Renal cortex interstitium (tissue), 11 donors: ENCODE measurements around the gene FKBP6. TPM values are rescaled to one million over a fixed set of nuclear protein-coding genes. Genes with fewer than 3 reads are reported as not detected.
A peak's percentile ranks its signal among the peaks of the same experiment; 100 is the strongest.
"Not testable (repeated sequence)": the region's sequence is repeated elsewhere in the genome, so short reads cannot be mapped to it uniquely, and the experiment has no call there.

Source experiments
- DNase-seq, 11 donors: peaks; one replicate each; pipeline ENCODE4 v3.0.0-alpha.2; 2013; ENCODE audit warnings: low read depth in 9 of 11, low spot score in 4 of 11; ENCODE audit errors: extremely low read depth in 1 of 11
- polyA plus RNA-seq, 3 donors: library from polyadenylated mRNA; unstranded; fragments of 120-200 nt; gene quantifications; one replicate each; pipeline ENCODE4 v1.2.1, GENCODE V29; 2013; ENCODE audit not compliant: insufficient read length in 3 of 3

FKBP6 gene
- polyA plus RNA-seq, 3 donors: 0.25 to 0.70 (median 0.26) TPM

DNA sequence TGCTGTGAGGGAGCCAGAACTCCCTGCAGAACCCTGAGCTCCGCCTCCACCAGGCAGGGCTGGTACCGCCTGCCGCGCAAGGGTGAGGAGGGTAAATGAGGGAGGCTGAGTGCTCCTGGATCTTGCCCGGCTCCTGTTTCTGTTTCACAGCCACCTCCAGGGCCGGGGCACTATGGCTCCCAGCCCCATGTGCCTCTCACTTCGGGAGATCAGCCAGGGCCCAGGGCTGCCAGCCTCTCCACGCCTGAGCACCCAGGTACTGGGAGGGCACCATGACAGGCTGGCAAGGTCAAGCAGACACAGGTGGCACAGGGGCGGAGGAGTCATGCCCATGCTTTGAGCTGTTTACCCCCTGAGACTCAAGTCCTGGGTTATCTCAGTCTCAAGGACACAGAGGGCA, 8.4 kb upstream of the FKBP6 start:
- DNase-seq: not testable (repeated sequence)

- not testable (repeated sequence) for DNase-seq
Observed at GRCh38 chr7:73320009-73320408, 8.0 kb upstream of the FKBP6 start.

- not testable (repeated sequence) for DNase-seq
Observed at GRCh38 chr7:73323434-73324080, 4.4 kb upstream of the FKBP6 start.

DNA sequence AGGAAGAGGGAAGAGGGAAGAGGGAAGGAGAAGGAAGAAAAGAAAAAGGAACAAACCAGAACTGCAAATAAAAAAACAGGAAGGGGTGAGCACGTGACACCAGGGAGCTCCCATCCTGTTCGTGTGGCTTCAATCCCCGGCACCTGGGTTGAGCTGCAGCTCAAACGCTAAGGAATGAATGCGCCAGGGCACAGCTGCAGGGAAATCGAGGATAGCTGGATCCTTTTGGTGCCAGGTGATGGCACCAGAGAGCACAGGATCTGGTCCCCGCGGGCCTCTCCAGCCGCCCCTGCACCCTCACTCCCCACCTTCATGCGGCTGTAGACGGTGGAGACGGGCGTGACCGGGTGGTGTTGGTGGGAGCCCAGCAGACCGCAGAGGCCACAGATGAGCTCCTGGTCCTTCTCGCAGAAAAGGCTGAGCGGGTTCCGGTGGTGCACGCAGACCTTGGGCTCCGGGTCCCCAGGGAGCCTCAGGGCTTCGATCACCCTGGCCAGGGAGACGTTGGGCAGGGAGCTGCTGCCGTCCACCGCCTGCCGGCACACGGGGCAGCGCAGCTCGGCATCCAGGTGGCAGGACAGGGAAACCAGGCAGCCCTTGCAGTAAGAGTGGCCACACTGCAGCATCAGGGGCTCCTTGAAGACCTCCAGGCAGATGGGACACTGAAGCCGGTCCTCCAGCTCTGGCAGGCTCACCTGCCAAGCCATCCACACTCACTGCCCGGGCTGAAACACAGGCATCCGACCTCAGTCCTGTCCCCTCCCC, 3.7 kb upstream of the FKBP6 start:
- DNase-seq: peak in 6 of 11 donors; percentile 29 to 51 (median 36)

GRCh38 chr7:73325424-73325823, 2.5 kb upstream of the FKBP6 start:
- not testable (repeated sequence) for DNase-seq

GRCh38 chr7:73327449-73327848, 512 bp upstream of the FKBP6 start:
- not testable (repeated sequence) for DNase-seq

DNA sequence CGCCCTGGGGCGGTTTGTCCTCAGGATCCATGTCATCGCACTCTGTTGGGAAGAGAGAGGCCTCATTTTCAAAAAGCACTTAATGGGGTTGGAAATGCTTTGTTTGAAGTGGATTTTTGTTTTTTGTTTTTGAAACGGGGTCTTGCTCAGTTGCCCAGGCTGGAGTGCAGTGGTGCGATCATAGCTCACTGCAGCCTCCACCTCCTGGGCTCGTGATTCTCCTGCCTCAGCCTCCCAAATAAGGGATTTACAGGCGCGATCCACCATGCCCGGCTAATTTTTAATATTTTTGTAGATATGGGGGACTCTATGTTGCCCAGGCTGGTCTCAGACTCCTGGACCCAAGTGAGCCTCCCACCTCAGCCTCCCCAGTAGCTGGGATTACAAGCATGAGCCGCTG, 735 bp downstream of the FKBP6 start:
- DNase-seq: no peak

DNA sequence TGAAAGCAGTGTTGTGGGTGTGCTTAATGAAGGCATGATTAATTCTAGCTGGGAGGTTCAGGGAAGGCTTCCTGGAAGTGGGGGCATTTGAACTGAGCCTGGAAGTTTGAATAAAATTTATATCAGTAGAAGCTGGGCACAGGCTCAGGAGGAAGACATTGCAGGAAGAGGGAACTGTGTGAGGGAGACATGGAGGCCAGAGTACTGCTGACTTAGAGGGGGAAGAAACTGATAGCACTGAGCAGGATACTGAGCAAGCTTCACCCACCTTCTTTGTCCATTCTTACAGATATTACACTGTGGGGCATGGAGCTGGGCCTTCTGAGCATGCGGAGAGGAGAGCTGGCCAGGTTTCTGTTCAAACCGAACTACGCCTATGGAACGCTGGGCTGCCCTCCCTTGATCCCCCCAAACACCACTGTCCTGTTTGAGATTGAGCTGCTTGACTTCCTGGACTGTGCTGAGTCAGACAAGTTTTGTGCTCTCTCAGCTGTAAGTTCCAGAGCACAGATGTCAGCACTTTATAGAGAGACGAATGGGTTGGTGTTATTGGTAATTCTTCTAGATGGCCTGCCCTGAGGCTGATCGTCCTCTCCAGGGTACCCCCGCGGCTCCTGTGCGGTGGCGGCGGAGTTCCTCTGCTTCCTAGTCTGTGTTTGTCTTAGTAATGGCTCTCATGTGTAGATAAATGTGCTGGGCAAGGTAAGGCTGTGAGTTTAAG, 2.1 kb downstream of the FKBP6 start:
- DNase-seq: no peak

- no peak for DNase-seq
Observed at GRCh38 chr7:73330772-73331171, 2.8 kb downstream of the FKBP6 start.

DNA sequence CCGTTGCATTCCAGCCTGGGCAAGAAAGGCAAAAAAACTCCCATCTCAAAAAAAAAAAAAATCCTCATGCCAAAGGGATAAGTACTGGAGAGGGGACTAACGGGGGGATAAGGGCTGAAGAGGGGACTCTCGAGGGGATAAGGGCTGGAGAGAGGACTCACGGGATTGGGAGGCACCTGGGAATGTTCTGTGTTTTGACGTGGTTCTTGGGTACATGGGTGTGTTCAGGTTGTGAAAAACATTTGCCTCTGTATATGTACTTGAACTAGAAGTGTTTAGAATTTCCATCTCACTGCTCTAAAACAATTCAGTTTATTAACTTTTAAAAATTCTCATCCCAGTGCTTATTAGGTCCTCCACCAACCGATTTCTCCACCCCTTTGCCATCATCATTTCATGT, 4.5 kb downstream of the FKBP6 start:
- DNase-seq: no peak

GRCh38 chr7:73338321-73338720, 10.4 kb downstream of the FKBP6 start:
- no peak for DNase-seq

DNA sequence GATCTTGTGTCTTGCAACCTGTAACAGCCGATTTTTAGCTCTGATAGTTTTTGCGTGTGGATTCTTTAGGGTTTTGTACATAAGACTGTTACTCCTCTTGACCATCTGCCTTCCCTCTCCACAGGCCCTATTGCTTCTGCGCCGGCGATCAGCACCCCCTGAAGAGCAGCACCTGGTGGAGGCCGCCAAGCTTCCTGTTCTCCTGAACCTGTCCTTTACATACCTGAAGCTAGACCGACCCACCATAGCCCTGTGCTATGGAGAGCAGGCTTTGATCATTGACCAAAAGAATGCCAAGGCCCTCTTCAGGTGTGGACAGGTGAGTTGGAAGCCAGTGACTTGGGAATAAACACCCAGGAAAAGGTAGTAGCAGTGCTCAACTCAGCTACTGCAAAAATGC, 12.6 kb downstream of the FKBP6 start:
- no peak for DNase-seq

GRCh38 chr7:73341877-73342276, 13.9 kb downstream of the FKBP6 start:
- no peak for DNase-seq

DNA sequence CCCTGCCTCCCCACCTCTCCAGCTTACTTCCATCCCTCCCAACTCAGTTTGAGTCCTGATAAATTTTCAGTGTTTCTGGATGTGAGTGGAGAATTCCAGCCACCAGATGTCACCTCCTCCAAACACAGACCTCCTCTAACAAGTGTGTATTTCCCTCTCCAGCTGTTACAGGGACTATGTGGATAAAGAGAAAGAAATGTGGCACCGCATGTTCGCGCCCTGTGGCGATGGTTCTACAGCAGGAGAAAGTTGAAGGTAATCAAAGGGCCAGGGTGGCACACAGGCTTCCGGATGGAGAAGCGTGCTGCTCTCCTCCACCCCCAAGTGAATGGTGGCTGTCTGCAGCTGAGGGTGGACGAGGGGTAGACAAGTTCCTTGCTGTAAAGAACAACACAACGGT, 14.7 kb downstream of the FKBP6 start:
- peak in 7 of 11 donors; percentile 40 to 73 (median 64) for DNase-seq

GRCh38 chr7:73343671-73344380, 15.9 kb downstream of the FKBP6 start:
- no peak for DNase-seq

DNA sequence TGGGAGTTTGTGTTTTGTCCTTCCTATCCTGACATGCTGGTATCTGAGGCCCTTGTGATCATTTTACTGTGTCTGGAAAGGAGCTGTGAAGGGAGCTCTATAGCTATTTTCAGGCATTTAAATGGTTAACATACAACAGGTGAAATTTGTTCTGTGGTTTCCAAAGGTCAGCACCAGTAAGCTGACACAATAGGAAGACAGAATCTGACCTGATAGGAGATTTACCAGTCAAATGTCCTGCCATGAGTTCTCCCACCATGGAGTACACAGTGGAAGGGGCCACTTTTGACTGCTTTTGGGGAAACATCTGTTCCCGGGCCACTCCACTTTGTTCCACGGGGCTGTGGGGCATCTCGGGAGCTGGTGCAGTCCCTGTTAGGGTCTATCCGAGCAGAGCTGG, 17.6 kb downstream of the FKBP6 start:
- DNase-seq: no peak

DNA sequence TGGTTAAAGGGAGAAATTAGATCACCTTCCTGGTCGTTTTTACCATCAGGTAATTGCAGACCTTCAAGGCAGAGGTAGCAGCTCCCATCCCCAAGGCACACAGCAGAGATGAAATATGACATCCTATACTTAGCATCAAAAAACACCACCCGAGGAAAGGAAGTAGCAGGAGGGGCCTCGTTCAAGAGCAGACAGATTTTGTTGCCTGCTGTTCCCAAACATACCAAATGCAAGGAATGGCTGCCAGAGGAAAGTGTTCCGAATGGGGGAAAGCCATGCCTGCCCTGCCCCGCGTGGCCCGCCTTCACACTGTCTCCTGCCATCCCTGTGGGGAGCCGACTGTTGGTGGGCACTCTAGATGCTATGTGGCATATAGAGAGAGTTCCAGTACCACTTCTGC, 18.0 kb downstream of the FKBP6 start:
- DNase-seq: no peak

GRCh38 chr7:73349763-73350162, 21.8 kb downstream of the FKBP6 start:
- no peak for DNase-seq

- peak in 1 of 11 donors; percentile 37 for DNase-seq
Observed at GRCh38 chr7:73350306-73351068, 22.5 kb downstream of the FKBP6 start.
